GM06990 (cell line): ENCODE measurements around the gene LARGE1.

ENCODE experiments used
- DNase-seq: peaks from one replicate; pipeline ENCODE4 v3.0.0-alpha.2; 2011; ENCODE audit not compliant: insufficient read length; ENCODE audit errors: extremely low read depth
- H3K27me3 ChIP-seq: replicated peaks from 2 replicates; pipeline ENCODE4 v1.6.0; 2011; ENCODE audit warnings: low read length; ENCODE audit not compliant: control insufficient read depth, insufficient read depth
- H3K36me3 ChIP-seq: 2 replicates; pipeline ENCODE4 v1.5.1; 2011; ENCODE audit warnings: low read length; ENCODE audit not compliant: control insufficient read depth, insufficient read depth
- H3K4me3 ChIP-seq: replicated peaks from 2 replicates; pipeline ENCODE4 v1.5.1; 2011; ENCODE audit warnings: low read depth, mild to moderate bottlenecking, control low read depth, low read length
- CTCF ChIP-seq: IDR thresholded peaks from 2 replicates; pipeline ENCODE4 v1.5.1; 2011; ENCODE audit warnings: low read length, control low read depth, mild to moderate bottlenecking, inconsistent platforms; ENCODE audit not compliant: insufficient read depth, poor library complexity, severe bottlenecking

The LARGE1 gene

GRCh38 chr22:33906475-33906874 lies 13.8 kb downstream of the LARGE1 start:
- Histone ChIP-seq H3K36me3 (no peaks in the 10 kb centered on the region), H3K4me3 (no peak overlapping the region), H3K27me3 (no peaks in the 10 kb centered on the region)
- TF ChIP-seq CTCF: no peak
- no peak for DNase-seq

GRCh38 chr22:33903012-33903411 lies 17.3 kb downstream of the LARGE1 start:
- H3K27me3 ChIP-seq: no peaks in the 10 kb centered on the region
- DNase-seq: no peak
- no peak for TF ChIP-seq CTCF
- no peak overlapping the region for H3K4me3 ChIP-seq
- no peaks in the 10 kb centered on the region for H3K36me3 ChIP-seq

- DNase-seq: no peak
- no peak overlapping the region for H3K4me3 ChIP-seq
- TF ChIP-seq CTCF: no peak
- no peaks in the 10 kb centered on the region for H3K27me3 ChIP-seq
- H3K36me3 ChIP-seq: no peaks in the 10 kb centered on the region
Measured at GRCh38 chr22:33902073-33902472, 18.2 kb downstream of the LARGE1 start.

GRCh38 chr22:33898121-33898520 lies 22.2 kb downstream of the LARGE1 start:
- no peak for DNase-seq
- TF ChIP-seq CTCF: no peak
- Histone ChIP-seq H3K27me3 (no peaks in the 10 kb centered on the region), H3K4me3 (no peak overlapping the region), H3K36me3 (no peaks in the 10 kb centered on the region)

- no peak for DNase-seq
- H3K36me3 ChIP-seq: no peaks in the 10 kb centered on the region
- TF ChIP-seq CTCF: no peak
- no peaks in the 10 kb centered on the region for H3K27me3 ChIP-seq
- peak overlapping the region; percentile 24 for H3K4me3 ChIP-seq
Measured at GRCh38 chr22:33897448-33897835, 22.8 kb downstream of the LARGE1 start.

- no peak for TF ChIP-seq CTCF
- H3K4me3 ChIP-seq: peak overlapping the region; percentile 24
- H3K36me3 ChIP-seq: no peaks in the 10 kb centered on the region
- H3K27me3 ChIP-seq: no peaks in the 10 kb centered on the region
- DNase-seq: peak; percentile 55
Measured at GRCh38 chr22:33896575-33897447, 23.5 kb downstream of the LARGE1 start.
